Stomach (tissue), 4 donors: ENCODE data around the gene LENEP.

Experiments
- EP300 ChIP-seq: sonication (generic); formaldehyde crosslinking; IDR thresholded peaks from one replicate; pipeline ENCODE4 v1.6.1; 2017; ENCODE audit warnings: antibody characterized with exemption
- POLR2A ChIP-seq, 4 donors: fragments of 450-650 bp; IDR thresholded peaks; one replicate each; pipeline ENCODE4 v1.6.1; 2016; ENCODE audit warnings: antibody characterized with exemption in 4 of 4, control low read depth in 2 of 4, mild to moderate bottlenecking in 1 of 4, moderate library complexity in 1 of 4
- POLR2AphosphoS5 ChIP-seq, 3 donors: sonication (generic); formaldehyde crosslinking; IDR thresholded peaks; one replicate each; pipeline ENCODE4 v1.6.1; 2016; ENCODE audit warnings: antibody characterized with exemption in 3 of 3
- TF ChIP-seq, protein P1 (sequence below), 7 experiments: fragments of 450-650 bp in 4 of 7; fragments of 200-600 bp in 3 of 7; sonication (generic) in 3 of 7; IDR thresholded peaks; one replicate each; pipeline ENCODE4 v1.5.1; 2016 to 2019; ENCODE audit warnings: antibody characterized with exemption in 7 of 7, control low read depth in 2 of 7, mild to moderate bottlenecking in 1 of 7

DNA sequence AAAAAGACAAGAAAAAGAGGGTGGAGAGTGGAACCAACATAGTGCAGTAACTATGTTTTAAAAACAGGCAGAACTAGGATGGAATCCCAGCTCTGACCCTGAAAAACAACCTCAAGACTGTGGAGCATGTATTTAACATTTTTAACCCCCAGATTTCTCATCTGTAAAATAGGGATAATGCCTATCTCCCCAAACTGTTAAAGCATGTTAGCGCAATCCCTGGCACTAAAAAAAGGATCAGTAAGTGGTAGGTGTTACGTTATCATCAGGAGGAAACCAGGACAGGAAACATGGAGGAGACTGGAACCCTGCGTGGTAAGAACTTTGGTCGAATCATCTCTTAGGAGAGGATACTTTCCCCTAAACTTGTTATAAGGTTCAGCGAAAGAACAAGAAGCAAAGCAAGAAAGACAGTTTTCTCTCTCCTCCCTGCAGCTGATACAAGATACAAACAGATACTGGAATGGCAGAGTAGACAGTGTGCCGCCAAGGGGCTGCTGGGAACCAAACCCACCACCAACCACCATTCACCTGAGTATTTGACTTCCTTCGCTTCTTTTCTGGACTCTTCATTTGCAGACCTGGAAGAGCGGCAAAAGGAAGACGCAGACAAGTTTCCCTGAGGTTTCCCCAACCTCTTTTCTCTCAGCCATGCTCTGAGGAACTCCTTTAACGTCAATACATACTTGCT is 32.8 kb upstream of the LENEP start:
- TF ChIP-seq, protein P1, sequence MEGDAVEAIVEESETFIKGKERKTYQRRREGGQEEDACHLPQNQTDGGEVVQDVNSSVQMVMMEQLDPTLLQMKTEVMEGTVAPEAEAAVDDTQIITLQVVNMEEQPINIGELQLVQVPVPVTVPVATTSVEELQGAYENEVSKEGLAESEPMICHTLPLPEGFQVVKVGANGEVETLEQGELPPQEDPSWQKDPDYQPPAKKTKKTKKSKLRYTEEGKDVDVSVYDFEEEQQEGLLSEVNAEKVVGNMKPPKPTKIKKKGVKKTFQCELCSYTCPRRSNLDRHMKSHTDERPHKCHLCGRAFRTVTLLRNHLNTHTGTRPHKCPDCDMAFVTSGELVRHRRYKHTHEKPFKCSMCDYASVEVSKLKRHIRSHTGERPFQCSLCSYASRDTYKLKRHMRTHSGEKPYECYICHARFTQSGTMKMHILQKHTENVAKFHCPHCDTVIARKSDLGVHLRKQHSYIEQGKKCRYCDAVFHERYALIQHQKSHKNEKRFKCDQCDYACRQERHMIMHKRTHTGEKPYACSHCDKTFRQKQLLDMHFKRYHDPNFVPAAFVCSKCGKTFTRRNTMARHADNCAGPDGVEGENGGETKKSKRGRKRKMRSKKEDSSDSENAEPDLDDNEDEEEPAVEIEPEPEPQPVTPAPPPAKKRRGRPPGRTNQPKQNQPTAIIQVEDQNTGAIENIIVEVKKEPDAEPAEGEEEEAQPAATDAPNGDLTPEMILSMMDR (IDR thresholded peaks at IDR 0.05) = no peak
- no peak for TF ChIP-seq POLR2AphosphoS5 (IDR thresholded peaks at IDR 0.05)
- TF ChIP-seq EP300 = no peak
- no peak for TF ChIP-seq POLR2A (IDR thresholded peaks at IDR 0.05)
